ENCODE measurements around the gene TANGO2.

DNA sequence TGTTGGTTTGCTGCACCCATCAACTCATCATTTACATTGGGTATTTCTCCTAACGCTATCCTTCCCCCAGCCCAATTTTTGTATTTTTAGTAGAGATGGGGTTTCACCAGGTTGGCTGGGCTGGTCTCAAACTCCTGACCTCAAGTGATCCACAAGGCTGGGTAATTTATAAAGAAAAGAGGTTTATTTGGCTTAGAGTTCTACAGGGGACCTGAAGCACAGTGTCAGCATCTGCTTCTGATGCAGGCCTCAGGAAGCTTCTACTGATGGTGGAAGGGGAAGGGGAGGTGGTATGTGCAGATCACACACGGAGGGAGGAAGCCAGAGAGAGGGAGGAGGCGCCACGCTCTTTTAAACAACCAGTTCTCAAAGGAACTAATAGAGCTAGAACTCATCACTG is 25.8 kb downstream of the TANGO2 start:
- no peak for TF ChIP-seq EZH2 (IDR thresholded peaks at IDR 0.05; ENCODE audit: borderline replicate concordance, insufficient read depth, low read depth, low read length, poor library complexity, severe bottlenecking)
- TF ChIP-seq, protein P1, sequence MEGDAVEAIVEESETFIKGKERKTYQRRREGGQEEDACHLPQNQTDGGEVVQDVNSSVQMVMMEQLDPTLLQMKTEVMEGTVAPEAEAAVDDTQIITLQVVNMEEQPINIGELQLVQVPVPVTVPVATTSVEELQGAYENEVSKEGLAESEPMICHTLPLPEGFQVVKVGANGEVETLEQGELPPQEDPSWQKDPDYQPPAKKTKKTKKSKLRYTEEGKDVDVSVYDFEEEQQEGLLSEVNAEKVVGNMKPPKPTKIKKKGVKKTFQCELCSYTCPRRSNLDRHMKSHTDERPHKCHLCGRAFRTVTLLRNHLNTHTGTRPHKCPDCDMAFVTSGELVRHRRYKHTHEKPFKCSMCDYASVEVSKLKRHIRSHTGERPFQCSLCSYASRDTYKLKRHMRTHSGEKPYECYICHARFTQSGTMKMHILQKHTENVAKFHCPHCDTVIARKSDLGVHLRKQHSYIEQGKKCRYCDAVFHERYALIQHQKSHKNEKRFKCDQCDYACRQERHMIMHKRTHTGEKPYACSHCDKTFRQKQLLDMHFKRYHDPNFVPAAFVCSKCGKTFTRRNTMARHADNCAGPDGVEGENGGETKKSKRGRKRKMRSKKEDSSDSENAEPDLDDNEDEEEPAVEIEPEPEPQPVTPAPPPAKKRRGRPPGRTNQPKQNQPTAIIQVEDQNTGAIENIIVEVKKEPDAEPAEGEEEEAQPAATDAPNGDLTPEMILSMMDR (IDR thresholded peaks at IDR 0.05) = no peak

Measured in B cell (primary cell).